ENCODE results near the gene GJA1. TPM values are rescaled to one million over a fixed set of nuclear protein-coding genes. Genes with fewer than 3 reads are reported as not detected.
"Not testable (repeated sequence)": the region's sequence is repeated elsewhere in the genome, so short reads cannot be mapped to it uniquely, and the experiment has no call there.

GJA1 gene
- total RNA-seq, 2 donors from 2014 or later = 0.08 to 0.16 TPM

DNA sequence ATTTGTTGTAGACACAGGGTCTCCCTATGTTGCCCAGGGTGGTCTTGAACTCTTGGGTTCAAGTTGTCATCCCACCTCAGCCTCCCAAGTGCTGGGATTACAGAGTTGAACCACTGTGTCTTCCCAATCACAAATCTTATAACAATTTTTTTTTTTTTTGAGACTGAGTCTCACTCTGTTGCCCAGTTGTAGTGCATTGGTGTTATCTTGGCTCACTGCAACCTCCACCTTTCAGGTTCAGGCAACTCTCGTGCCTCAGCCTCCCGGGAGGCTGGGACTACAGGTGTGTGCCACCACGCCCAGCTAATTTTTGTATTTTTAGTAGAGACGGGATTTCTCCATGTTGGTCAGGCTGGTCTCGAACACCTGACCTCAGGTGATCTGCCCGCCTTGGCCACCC, 3.7 kb upstream of the GJA1 start:
- not testable (repeated sequence) for H3K27ac Mint-ChIP-seq; DNase-seq (ENCODE audit: low spot score in 2 of 2); ATAC-seq; H3K36me3 Mint-ChIP-seq; H3K9me3 Mint-ChIP-seq

DNA sequence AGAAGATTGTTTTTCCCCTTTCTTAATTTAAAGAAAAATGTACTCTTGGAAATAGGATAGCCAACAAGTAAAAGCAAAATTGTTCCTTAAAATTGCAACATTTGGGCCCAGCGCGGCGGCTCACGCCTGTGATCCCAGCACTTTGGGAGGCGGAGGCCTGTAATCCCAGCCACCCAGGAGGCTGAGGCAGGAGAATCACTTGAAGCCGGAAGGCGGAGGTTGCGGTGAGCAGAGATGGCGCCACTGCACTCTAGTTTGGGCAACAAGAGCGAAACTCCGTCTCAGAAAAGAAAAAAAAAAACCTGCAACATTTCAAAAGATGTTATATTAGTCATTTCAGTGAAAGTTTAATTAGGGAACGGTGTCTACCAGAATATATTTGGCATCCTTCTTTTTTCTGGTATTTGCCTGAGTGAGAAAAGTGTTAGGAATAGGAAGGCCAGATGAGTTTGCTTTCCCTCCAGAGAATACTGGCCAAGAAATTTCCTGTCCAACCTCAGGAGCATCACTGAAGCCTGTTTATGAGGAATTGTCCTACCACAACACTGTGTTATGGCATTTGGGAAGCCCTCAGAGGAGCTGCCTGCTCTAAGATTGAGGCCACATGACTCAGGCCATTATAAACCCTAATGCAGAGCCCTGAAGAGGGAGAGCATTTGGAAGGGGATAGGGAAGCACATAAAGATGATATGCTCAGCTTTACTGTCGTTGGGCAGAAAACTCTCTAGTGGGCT, 1.2 kb upstream of the GJA1 start:
- ATAC-seq = no peak
- Mint-ChIP-seq H3K36me3 (peaks cover 5 to 6% of the 10 kb centered on the region in 2 donors), H3K9me3 (no peaks in the 10 kb centered on the region), H3K27ac (no peak overlapping the region)
- DNase-seq (ENCODE audit: low spot score in 2 of 2) = no peak

DNA sequence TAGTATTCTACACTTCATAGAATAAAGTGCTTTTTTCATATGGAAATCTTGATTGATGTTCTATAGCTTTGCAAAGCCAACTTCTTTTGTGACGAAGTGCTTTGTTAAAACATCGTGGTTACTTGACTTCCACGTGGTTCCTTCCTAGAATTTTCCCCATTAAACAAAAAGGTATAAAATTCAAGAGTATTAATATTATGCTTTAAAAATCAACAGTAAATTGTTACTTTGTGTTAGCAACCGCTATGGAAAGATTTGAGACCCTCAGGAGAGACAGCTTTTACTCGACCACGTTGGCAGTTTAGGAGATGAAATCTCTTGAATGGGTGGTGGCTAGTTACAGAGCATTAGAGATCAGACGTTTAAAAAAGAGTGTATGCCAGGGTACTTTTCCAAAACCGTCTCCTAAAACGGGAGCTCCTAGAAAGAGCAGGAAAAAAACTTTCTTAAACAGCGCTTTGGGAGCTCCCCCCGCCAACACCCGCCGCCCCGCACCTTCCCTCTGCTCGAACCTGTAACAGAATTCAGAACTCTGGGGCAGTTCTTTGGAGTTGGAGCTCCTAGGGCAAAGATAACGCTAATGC, 920 bp downstream of the GJA1 start:
- no peak for DNase-seq (ENCODE audit: low spot score in 2 of 2)
- peaks cover 5 to 6% of the 10 kb centered on the region in 2 donors for H3K36me3 Mint-ChIP-seq
- H3K9me3 Mint-ChIP-seq = no peaks in the 10 kb centered on the region
- no peak overlapping the region for H3K27ac Mint-ChIP-seq
- no peak for ATAC-seq

DNA sequence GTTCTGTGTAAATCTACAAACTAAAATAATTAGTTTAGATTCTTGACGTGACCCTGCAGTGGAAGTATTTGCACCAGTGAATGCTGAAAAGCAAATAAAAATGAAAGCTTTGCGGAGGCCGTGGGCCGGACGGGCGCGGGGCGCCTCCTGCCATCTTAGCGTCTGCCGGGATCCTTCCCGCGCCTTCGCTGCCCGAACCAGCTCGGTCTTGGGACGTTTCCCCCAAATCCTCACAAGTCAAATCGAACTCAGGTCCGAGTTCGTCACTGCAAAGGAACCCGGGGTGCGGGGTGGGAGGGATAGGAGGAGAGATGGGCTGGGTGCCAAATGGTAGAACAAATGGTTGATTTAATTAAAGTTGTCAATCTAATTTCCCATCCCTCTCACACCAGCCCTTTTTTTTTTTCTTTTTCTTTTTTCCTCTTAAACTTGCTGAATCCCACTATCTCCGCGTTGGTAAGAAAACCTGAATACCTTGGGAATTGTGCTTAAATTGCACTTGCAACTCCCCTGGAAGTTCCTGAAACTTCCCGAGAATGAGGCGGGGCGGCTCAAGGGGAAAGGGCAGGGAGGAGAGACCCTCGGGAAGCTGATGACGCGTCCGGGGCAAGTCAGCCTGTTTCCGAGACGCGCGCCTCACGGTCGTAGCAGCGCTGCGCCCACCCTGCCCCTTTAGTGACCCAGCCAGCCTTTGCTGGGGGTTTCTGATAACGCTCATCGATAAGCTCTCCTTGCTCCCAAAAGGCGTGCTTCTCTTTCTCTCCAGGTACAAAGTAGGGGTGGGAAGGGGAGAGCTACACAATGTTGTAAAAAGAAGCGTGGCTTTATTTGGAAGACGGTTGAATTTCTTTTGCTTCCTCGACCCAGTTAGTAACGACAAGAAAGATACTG, 1.8 kb downstream of the GJA1 start:
- DNase-seq (ENCODE audit: low spot score in 2 of 2) (peak in 1 of 2 donors; percentile 20), ATAC-seq (peak; percentile 38 to 63)
- Mint-ChIP-seq H3K9me3 (no peaks in the 10 kb centered on the region), H3K36me3 (peaks cover 5 to 6% of the 10 kb centered on the region in 2 donors), H3K27ac (peak overlapping the region in 1 of 2 donors; percentile 18)

DNA sequence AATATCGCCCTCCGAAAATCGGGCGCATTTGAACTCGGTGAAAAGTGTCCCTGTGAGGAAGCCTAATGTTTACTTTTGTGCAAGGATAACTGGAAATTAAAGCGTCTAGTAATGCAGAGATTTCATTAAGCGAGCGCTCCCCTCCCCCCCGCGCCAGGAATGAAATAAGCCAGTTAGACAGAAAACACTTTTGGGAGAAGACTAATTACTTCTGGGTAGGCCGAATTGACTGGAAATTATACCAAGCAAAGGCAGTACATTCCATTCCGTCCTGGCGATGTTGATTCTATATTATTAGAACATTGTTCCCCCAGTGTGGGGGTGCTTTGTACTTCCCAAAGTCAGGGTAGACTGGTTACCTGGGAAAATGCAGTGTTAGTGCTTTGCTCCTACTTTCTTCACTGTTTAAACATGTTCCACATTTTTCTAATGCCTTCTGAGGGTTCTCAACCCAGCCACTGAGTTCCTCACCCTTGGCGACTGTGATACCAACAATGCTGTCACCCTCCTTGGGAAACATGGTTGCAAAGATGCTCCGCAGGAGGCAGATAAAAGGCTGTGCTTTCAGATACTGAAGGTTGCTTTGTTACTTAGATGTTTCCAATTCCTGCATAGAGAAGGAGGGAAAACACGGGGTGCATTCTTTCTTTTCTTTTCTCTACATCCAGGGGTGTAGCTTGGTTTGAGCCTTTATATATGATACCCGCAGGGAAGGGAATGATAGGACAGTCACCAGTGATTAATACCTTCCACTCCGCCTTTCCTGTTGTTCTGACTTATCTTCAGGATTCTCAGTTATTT, 2.6 kb downstream of the GJA1 start:
- Mint-ChIP-seq H3K27ac (peak overlapping the region in 1 of 2 donors; percentile 18), H3K36me3 (peaks cover 5 to 6% of the 10 kb centered on the region in 2 donors), H3K9me3 (no peaks in the 10 kb centered on the region)
- DNase-seq (ENCODE audit: low spot score in 2 of 2) = no peak
- no peak for ATAC-seq

DNA sequence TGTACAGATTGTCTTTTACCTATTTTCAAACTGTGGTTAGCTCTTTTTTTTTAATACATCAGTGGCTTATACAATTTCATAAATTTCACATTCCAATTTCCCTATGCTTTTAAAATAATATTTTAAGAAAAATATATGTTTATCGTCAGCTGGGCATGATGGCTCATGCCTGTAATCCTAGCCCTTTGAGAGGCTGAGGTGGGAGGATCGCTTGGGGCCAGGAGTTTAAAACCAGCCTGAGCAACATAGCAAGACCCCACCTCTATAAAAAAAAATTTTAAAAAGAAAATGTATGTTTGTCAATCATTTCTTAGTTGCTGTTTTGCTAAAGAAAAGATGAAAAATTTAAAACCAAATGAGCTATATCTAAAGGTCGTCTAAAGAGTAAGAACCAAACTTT, 3.4 kb downstream of the GJA1 start:
- H3K27ac Mint-ChIP-seq = no peak overlapping the region
- ATAC-seq (no peak), DNase-seq (ENCODE audit: low spot score in 2 of 2) (no peak)
- H3K36me3 Mint-ChIP-seq = peaks cover 5 to 6% of the 10 kb centered on the region in 2 donors
- H3K9me3 Mint-ChIP-seq = no peaks in the 10 kb centered on the region

DNA sequence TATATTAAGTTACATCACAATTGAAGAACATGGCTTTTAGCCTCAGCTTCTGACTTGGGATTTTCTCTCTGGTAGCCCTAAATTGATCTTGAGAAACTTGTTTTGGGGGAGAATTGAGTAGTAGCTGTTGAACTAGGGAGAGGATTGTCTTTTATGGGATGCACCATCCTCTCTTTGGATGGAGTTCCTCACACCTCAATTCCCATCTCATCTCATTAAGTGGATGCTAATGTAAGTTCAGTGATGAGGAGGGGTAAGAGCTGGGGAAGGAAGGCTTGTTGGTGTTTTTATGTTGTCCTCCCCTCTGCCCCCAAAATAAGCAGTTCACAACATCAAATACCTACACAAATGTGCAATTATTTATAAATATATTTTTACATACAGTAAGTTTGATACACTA, 4.0 kb downstream of the GJA1 start:
- no peak overlapping the region for H3K27ac Mint-ChIP-seq
- H3K9me3 Mint-ChIP-seq = no peaks in the 10 kb centered on the region
- peaks cover 5 to 6% of the 10 kb centered on the region in 2 donors for H3K36me3 Mint-ChIP-seq
- no peak for DNase-seq (ENCODE audit: low spot score in 2 of 2)
- ATAC-seq = no peak

DNA sequence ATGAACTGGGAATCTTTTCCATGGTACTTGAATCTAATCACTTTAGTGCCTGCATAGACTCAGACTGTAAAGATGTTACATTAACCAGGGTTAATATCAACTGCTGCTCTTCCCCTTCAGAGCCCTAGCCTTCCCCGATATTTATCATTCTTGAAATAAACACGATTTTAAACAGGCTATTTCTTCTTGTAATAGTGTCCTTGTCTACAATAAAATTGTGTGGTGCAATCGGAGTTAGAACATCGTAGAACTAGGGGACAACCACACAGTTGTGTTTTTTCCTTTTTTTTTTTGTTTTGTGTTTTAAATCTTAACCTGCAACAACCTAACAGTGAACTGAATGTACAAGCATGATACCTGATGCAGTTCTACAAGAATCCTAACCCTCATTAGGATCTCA, 4.5 kb downstream of the GJA1 start:
- ATAC-seq = no peak
- no peaks in the 10 kb centered on the region for H3K9me3 Mint-ChIP-seq
- DNase-seq (ENCODE audit: low spot score in 2 of 2) = no peak
- H3K36me3 Mint-ChIP-seq = peaks cover 5 to 6% of the 10 kb centered on the region in 2 donors
- H3K27ac Mint-ChIP-seq = no peak overlapping the region

DNA sequence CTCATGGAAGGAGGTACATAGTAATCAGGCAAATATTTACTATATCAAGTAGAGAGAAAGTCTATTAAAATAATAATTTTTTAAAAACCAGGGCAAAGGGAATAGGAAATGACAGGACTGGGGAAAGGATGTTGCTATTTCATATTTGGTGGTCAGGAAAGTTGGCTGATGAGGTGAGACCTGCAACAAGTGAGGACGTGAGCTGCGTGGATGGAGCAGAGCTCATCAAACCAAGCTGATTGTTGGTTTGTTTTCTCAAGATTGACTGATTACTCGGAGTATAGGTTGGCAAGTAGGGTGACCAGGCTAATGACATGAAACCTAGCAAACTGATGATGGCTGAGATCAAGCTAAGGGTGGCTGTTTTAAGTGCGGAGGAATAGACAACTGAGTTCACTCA, 6.0 kb downstream of the GJA1 start:
- no peaks in the 10 kb centered on the region for H3K9me3 Mint-ChIP-seq
- ATAC-seq (no peak), DNase-seq (ENCODE audit: low spot score in 2 of 2) (no peak)
- H3K36me3 Mint-ChIP-seq = peaks cover 5 to 6% of the 10 kb centered on the region in 2 donors
- no peak overlapping the region for H3K27ac Mint-ChIP-seq

DNA sequence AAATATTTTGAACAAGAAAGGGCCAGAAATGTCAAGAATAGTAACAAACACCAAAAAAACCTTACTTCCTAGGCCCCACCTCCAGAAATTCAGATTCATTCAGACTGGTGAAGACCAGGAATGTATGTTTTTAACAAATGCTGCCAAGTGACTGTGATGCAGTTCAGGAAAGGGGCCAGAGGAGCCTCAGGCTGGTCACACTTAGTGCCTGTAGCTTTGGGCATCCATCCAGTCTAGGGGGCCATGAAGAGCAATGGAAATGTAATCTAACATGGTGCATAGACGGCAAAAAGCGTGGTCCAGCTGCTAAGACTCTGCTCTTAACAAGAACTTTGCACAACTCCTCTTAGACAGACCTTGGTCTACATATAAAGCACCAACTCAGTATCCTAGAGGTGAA, 7.1 kb downstream of the GJA1 start:
- no peak for ATAC-seq
- Mint-ChIP-seq H3K36me3 (peaks cover 3% of the 10 kb centered on the region in 2 donors), H3K27ac (no peak overlapping the region), H3K9me3 (no peaks in the 10 kb centered on the region)
- no peak for DNase-seq (ENCODE audit: low spot score in 2 of 2)

DNA sequence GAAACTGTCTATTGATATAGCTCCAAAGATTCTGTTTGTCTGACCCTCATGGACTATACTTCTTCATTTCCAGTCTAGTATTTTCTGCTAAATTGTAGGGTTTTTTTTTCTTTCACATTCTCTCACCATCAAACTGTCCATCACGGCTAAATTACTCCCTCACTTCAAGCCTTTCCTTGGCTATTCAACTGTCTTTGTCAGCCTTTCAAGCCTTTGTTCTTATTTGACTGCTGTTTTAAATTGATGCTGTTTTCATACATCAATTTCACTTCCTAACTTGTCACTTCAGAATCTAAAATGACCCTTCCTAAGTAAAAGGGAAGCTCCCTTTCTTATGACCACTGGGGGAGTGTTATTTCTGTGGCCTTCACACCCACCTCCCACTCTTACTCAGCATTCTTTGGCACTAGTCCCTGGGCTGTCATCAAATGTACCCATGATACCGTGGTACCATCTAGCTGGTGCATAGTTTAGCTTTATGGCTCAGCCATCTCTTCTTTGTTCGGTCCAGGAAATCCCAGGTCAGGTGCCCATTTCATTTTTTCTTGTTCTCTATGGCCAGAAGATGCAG, 8.6 kb downstream of the GJA1 start:
- Mint-ChIP-seq H3K27ac (no peak overlapping the region), H3K36me3 (no peaks in the 10 kb centered on the region)
- ATAC-seq = no peak

DNA sequence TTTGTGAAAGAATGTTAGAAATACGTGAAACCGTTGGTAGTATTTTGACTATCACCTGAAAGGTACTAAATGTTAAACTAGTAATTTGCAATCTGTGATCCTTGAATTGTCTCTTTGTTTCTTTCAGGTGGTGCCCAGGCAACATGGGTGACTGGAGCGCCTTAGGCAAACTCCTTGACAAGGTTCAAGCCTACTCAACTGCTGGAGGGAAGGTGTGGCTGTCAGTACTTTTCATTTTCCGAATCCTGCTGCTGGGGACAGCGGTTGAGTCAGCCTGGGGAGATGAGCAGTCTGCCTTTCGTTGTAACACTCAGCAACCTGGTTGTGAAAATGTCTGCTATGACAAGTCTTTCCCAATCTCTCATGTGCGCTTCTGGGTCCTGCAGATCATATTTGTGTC, 11.3 kb downstream of the GJA1 start:
- DNase-seq (ENCODE audit: low spot score in 2 of 2); H3K27ac Mint-ChIP-seq; H3K9me3 Mint-ChIP-seq; ATAC-seq; H3K36me3 Mint-ChIP-seq: not testable (repeated sequence)

More for the DNA sequence above, 8.6 kb downstream of the GJA1 start:
- H3K9me3 Mint-ChIP-seq = no peaks in the 10 kb centered on the region
- no peak for DNase-seq (ENCODE audit: low spot score in 2 of 2)

DNA sequence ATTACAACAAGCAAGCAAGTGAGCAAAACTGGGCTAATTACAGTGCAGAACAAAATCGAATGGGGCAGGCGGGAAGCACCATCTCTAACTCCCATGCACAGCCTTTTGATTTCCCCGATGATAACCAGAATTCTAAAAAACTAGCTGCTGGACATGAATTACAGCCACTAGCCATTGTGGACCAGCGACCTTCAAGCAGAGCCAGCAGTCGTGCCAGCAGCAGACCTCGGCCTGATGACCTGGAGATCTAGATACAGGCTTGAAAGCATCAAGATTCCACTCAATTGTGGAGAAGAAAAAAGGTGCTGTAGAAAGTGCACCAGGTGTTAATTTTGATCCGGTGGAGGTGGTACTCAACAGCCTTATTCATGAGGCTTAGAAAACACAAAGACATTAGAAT, 12.3 kb downstream of the GJA1 start:
- not testable (repeated sequence) for H3K27ac Mint-ChIP-seq; DNase-seq (ENCODE audit: low spot score in 2 of 2); ATAC-seq; H3K9me3 Mint-ChIP-seq; H3K36me3 Mint-ChIP-seq

DNA sequence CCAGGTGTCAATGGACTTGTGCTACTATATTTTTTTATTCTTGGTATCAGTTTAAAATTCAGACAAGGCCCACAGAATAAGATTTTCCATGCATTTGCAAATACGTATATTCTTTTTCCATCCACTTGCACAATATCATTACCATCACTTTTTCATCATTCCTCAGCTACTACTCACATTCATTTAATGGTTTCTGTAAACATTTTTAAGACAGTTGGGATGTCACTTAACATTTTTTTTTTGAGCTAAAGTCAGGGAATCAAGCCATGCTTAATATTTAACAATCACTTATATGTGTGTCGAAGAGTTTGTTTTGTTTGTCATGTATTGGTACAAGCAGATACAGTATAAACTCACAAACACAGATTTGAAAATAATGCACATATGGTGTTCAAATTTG, 13.1 kb downstream of the GJA1 start:
- not testable (repeated sequence) for H3K36me3 Mint-ChIP-seq; DNase-seq (ENCODE audit: low spot score in 2 of 2); ATAC-seq; H3K27ac Mint-ChIP-seq; H3K9me3 Mint-ChIP-seq

DNA sequence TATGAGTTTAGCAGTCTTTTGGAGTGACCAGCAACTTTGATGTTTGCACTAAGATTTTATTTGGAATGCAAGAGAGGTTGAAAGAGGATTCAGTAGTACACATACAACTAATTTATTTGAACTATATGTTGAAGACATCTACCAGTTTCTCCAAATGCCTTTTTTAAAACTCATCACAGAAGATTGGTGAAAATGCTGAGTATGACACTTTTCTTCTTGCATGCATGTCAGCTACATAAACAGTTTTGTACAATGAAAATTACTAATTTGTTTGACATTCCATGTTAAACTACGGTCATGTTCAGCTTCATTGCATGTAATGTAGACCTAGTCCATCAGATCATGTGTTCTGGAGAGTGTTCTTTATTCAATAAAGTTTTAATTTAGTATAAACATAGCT, 13.9 kb downstream of the GJA1 start:
- ATAC-seq = no peak

DNA sequence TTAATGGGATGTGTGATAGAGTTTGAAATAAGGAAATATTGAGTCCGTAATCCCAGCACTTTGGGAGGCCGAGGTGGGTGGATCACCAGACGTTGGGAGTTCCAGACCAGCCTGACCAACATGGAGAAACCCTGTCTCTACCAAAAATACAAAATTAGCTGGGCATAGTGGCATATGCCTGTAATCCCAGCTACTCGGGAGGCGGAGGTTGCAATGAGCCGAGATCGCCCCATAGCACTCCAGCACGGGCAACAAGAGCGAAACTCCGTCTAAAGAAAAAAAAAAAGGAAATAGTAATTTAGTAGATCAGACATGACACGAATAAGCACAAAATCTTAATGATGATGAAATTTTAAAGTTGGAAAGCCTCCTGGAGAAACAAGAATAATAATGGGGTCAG, 14.8 kb downstream of the GJA1 start:
- H3K9me3 Mint-ChIP-seq = no peaks in the 10 kb centered on the region
- no peak for ATAC-seq

More for the DNA sequence above, 13.9 kb downstream of the GJA1 start:
- H3K36me3 Mint-ChIP-seq = no peaks in the 10 kb centered on the region
- H3K27ac Mint-ChIP-seq = no peak overlapping the region
- no peaks in the 10 kb centered on the region for H3K9me3 Mint-ChIP-seq
- DNase-seq (ENCODE audit: low spot score in 2 of 2) = no peak

More for the DNA sequence above, 14.8 kb downstream of the GJA1 start:
- DNase-seq (ENCODE audit: low spot score in 2 of 2) = no peak
- no peaks in the 10 kb centered on the region for H3K36me3 Mint-ChIP-seq
- H3K27ac Mint-ChIP-seq = no peak overlapping the region
